ENCODE measurements around the gene RALGAPA2. TPM values are rescaled to one million over a fixed set of nuclear protein-coding genes. Genes with fewer than 3 reads are reported as not detected.
"Not testable (repeated sequence)": the region's sequence is repeated elsewhere in the genome, so short reads cannot be mapped to it uniquely, and the experiment has no call there.

RALGAPA2 gene
- total RNA-seq, 1 donor from 2014 or later: 88.9 TPM

DNA sequence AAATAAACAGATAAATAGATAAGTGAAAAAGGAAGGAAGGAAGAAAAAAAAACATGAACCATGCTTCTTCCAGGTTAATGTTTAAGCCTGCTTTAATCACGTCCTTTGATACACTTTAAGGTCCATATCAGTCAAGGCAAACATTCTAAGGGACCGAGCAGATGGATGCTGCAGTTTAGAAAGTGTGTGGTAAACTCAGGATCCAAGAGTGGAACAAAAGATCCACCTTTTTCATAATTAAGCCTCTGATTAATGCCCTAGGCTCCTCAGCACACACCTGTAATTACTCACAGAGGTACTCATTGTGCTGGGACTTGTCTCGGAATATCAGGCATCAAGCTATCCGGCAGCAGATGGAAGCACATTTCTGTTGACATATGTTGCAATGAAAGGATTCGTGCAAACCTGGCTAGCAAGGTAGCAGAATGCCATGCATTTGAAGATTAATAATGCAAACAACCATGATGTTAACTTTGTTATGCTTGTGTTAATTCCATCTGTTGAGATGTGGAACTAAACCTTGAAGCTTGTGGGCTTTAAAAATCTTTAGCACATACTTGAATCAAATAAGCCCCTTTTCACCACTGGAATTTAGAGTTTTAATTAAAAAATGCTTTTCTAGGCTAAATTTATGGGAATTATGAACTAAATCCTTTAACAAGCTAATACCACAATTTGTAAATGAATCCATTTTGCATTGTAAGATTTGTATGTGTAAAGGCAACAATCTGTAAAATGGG, 163.7 kb downstream of the RALGAPA2 start:
- no peak for DNase-seq

GRCh38 chr20:20547876-20548266, 164.6 kb downstream of the RALGAPA2 start:
- Histone ChIP-seq H3K4me1 (no peaks in the 10 kb centered on the region), H3K27me3 (no peaks in the 10 kb centered on the region), H3K36me3 (peaks cover 32% of the 10 kb centered on the region), H3K4me3 (no peak overlapping the region), H3K27ac (no peak overlapping the region), H3K9me3 (no peaks in the 10 kb centered on the region)
- ATAC-seq (no peak), DNase-seq (no peak)
- intact Hi-C loops (cut with DNase I): no loop called here
- no peak for TF ChIP-seq CTCF (IDR thresholded peaks at IDR 0.05)

More for the DNA sequence above, 163.7 kb downstream of the RALGAPA2 start:
- no peak overlapping the region for H3K27ac ChIP-seq
- no peaks in the 10 kb centered on the region for H3K27me3 ChIP-seq
- no peaks in the 10 kb centered on the region for H3K4me1 ChIP-seq
- H3K9me3 ChIP-seq: no peaks in the 10 kb centered on the region
- H3K4me3 ChIP-seq: no peak overlapping the region
- H3K36me3 ChIP-seq: peaks cover 32% of the 10 kb centered on the region
- intact Hi-C loops (cut with DNase I): no loop called here
- peak; percentile 56 for ATAC-seq
- no peak for TF ChIP-seq CTCF (IDR thresholded peaks at IDR 0.05)

- no peaks in the 10 kb centered on the region for H3K9me3 ChIP-seq
- ATAC-seq (no peak), DNase-seq (no peak)
- no peaks in the 10 kb centered on the region for H3K4me1 ChIP-seq
- no peak for TF ChIP-seq CTCF (IDR thresholded peaks at IDR 0.05)
- H3K4me3 ChIP-seq: no peak overlapping the region
- no peaks in the 10 kb centered on the region for H3K27me3 ChIP-seq
- peaks cover 32% of the 10 kb centered on the region for H3K36me3 ChIP-seq
- H3K27ac ChIP-seq: no peak overlapping the region
- intact Hi-C loops (cut with DNase I): no loop called here
Observed at GRCh38 chr20:20547221-20547875, 165.1 kb downstream of the RALGAPA2 start.

GRCh38 chr20:20546402-20546801, 166.0 kb downstream of the RALGAPA2 start:
- H3K36me3 ChIP-seq: peaks cover 32% of the 10 kb centered on the region
- H3K27me3 ChIP-seq: no peaks in the 10 kb centered on the region
- no peak for ATAC-seq
- no peaks in the 10 kb centered on the region for H3K4me1 ChIP-seq
- H3K27ac ChIP-seq: no peak overlapping the region
- H3K9me3 ChIP-seq: no peaks in the 10 kb centered on the region
- intact Hi-C loops (cut with DNase I): no loop called here
- no peak for TF ChIP-seq CTCF (IDR thresholded peaks at IDR 0.05)
- no peak for DNase-seq
- no peak overlapping the region for H3K4me3 ChIP-seq

- intact Hi-C loops (cut with DNase I); H3K9me3 ChIP-seq; H3K4me1 ChIP-seq; H3K27ac ChIP-seq; ATAC-seq; DNase-seq; H3K4me3 ChIP-seq; H3K27me3 ChIP-seq: not testable (repeated sequence)
- H3K36me3 ChIP-seq: peaks cover 32% of the 10 kb centered on the region
Observed at GRCh38 chr20:20543348-20543747, 169.1 kb downstream of the RALGAPA2 start.

GRCh38 chr20:20536240-20536933, 176.1 kb downstream of the RALGAPA2 start:
- no peaks in the 10 kb centered on the region for H3K4me1 ChIP-seq
- H3K4me3 ChIP-seq: no peak overlapping the region
- H3K27ac ChIP-seq: no peak overlapping the region
- DNase-seq (no peak), ATAC-seq (no peak)
- H3K27me3 ChIP-seq: no peaks in the 10 kb centered on the region
- no peak for TF ChIP-seq CTCF (IDR thresholded peaks at IDR 0.05)
- no peaks in the 10 kb centered on the region for H3K9me3 ChIP-seq
- peaks cover 41% of the 10 kb centered on the region for H3K36me3 ChIP-seq
- intact Hi-C loops (cut with DNase I): no loop called here
